ENCODE measurements around the gene ARHGAP25. TPM values are rescaled to one million over a fixed set of nuclear protein-coding genes. Genes with fewer than 3 reads are reported as not detected.
A peak's percentile ranks its signal among the peaks of the same experiment; 100 is the strongest.

Gene ARHGAP25
- total RNA-seq, 1 donor from 2014 or later, result 4.6 TPM

GRCh38 chr2:68771211-68771751 is 36.7 kb downstream of the ARHGAP25 start:
- H3K4me3 Mint-ChIP-seq (ENCODE audit: unreplicated experiment), result no peak overlapping the region

GRCh38 chr2:68772109-68772508 is 37.5 kb downstream of the ARHGAP25 start:
- no peak overlapping the region for H3K4me3 Mint-ChIP-seq (ENCODE audit: unreplicated experiment)
- no peak overlapping the region for H3K27ac Mint-ChIP-seq (ENCODE audit: unreplicated experiment)
- H3K36me3 Mint-ChIP-seq (ENCODE audit: low read depth, unreplicated experiment), result peaks cover 13% of the 10 kb centered on the region
- H3K27me3 Mint-ChIP-seq (ENCODE audit: unreplicated experiment), result peaks cover 5% of the 10 kb centered on the region
- H3K4me1 Mint-ChIP-seq (ENCODE audit: unreplicated experiment), result peaks cover 45% of the 10 kb centered on the region
- H3K9me3 Mint-ChIP-seq (ENCODE audit: unreplicated experiment), result no peaks in the 10 kb centered on the region
- no peak for DNase-seq (ENCODE audit: low spot score)
- TF ChIP-seq CTCF (IDR thresholded peaks at IDR 0.05; ENCODE audit: unreplicated experiment), result no peak

More at GRCh38 chr2:68771211-68771751, 36.7 kb downstream of the ARHGAP25 start:
- peaks cover 45% of the 10 kb centered on the region for H3K4me1 Mint-ChIP-seq (ENCODE audit: unreplicated experiment)
- peaks cover 6% of the 10 kb centered on the region for H3K27me3 Mint-ChIP-seq (ENCODE audit: unreplicated experiment)
- peaks cover 13% of the 10 kb centered on the region for H3K36me3 Mint-ChIP-seq (ENCODE audit: low read depth, unreplicated experiment)
- no peaks in the 10 kb centered on the region for H3K9me3 Mint-ChIP-seq (ENCODE audit: unreplicated experiment)
- TF ChIP-seq CTCF (IDR thresholded peaks at IDR 0.05; ENCODE audit: unreplicated experiment), result no peak
- no peak for DNase-seq (ENCODE audit: low spot score)
- H3K27ac Mint-ChIP-seq (ENCODE audit: unreplicated experiment), result no peak overlapping the region

GRCh38 chr2:68774569-68775271 is 40.1 kb downstream of the ARHGAP25 start:
- Mint-ChIP-seq H3K27ac (ENCODE audit: unreplicated experiment) (peak overlapping the region; percentile 79), H3K4me1 (ENCODE audit: unreplicated experiment) (peaks cover 42% of the 10 kb centered on the region), H3K27me3 (ENCODE audit: unreplicated experiment) (peaks cover 3% of the 10 kb centered on the region), H3K9me3 (ENCODE audit: unreplicated experiment) (no peaks in the 10 kb centered on the region), H3K4me3 (ENCODE audit: unreplicated experiment) (no peak overlapping the region), H3K36me3 (ENCODE audit: low read depth, unreplicated experiment) (peaks cover 13% of the 10 kb centered on the region)
- TF ChIP-seq CTCF (IDR thresholded peaks at IDR 0.05; ENCODE audit: unreplicated experiment), result no peak
- peak; percentile 43 for DNase-seq (ENCODE audit: low spot score)

- no peak for TF ChIP-seq CTCF (IDR thresholded peaks at IDR 0.05; ENCODE audit: unreplicated experiment)
Measured at GRCh38 chr2:68775272-68775842, 40.7 kb downstream of the ARHGAP25 start.

GRCh38 chr2:68776124-68776523 is 41.5 kb downstream of the ARHGAP25 start:
- H3K27me3 Mint-ChIP-seq (ENCODE audit: unreplicated experiment), result peaks cover 2% of the 10 kb centered on the region
- peak overlapping the region; percentile 26 for H3K4me3 Mint-ChIP-seq (ENCODE audit: unreplicated experiment)
- H3K27ac Mint-ChIP-seq (ENCODE audit: unreplicated experiment), result no peak overlapping the region
- no peaks in the 10 kb centered on the region for H3K9me3 Mint-ChIP-seq (ENCODE audit: unreplicated experiment)
- no peak for DNase-seq (ENCODE audit: low spot score)
- no peak for TF ChIP-seq CTCF (IDR thresholded peaks at IDR 0.05; ENCODE audit: unreplicated experiment)
- H3K4me1 Mint-ChIP-seq (ENCODE audit: unreplicated experiment), result peaks cover 33% of the 10 kb centered on the region
- peaks cover 13% of the 10 kb centered on the region for H3K36me3 Mint-ChIP-seq (ENCODE audit: low read depth, unreplicated experiment)

More at GRCh38 chr2:68775272-68775842, 40.7 kb downstream of the ARHGAP25 start:
- DNase-seq (ENCODE audit: low spot score), result no peak
- Mint-ChIP-seq H3K27me3 (ENCODE audit: unreplicated experiment) (peaks cover 2% of the 10 kb centered on the region), H3K4me1 (ENCODE audit: unreplicated experiment) (peaks cover 38% of the 10 kb centered on the region), H3K4me3 (ENCODE audit: unreplicated experiment) (no peak overlapping the region), H3K36me3 (ENCODE audit: low read depth, unreplicated experiment) (peaks cover 13% of the 10 kb centered on the region), H3K27ac (ENCODE audit: unreplicated experiment) (peak overlapping the region; percentile 1), H3K9me3 (ENCODE audit: unreplicated experiment) (no peaks in the 10 kb centered on the region)
